ENCODE measurements around the gene ADM2.
"Not testable (repeated sequence)": the region's sequence is repeated elsewhere in the genome, so short reads cannot be mapped to it uniquely, and the experiment has no call there.

Gene ADM2, protein sequence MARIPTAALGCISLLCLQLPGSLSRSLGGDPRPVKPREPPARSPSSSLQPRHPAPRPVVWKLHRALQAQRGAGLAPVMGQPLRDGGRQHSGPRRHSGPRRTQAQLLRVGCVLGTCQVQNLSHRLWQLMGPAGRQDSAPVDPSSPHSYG

DNA sequence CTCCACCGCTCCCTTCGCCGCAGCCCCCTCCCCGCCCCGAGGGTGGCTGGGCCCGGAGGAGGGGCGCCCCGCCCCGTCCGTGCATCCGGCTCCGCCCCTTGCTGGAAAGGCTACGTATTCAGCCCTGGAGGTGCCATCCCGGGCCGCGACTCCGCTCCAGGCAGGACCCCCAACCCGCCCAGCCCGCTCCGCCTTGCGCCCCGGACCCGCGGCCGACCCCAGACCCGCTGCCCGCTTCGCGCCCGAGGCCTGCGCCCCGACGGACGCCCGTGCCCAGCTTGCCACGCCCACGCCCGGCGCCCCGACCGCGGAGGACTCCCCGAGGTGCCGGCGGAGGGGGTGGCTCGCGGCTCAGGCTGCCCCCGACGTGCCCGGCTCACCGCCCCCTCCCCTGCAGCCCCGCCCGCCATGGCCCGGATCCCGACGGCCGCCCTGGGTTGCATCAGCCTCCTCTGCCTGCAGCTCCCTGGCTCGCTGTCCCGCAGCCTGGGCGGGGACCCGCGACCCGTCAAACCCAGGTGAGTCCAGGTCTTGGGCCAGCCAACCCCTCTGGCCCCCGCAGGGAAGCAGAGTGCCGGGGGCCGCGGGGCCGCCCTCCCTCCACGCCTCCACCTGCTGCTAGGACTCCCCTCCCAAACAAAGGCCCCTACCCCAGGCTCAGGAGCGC lies at the start of gene ADM2:
TSS of gene ADM2 (plus strand) at position 104 of the 667 bp plus-strand sequence. CDS start at position 409, 305 bp downstream.
- DNase-seq (ENCODE audit: low read depth) = no peak

DNA sequence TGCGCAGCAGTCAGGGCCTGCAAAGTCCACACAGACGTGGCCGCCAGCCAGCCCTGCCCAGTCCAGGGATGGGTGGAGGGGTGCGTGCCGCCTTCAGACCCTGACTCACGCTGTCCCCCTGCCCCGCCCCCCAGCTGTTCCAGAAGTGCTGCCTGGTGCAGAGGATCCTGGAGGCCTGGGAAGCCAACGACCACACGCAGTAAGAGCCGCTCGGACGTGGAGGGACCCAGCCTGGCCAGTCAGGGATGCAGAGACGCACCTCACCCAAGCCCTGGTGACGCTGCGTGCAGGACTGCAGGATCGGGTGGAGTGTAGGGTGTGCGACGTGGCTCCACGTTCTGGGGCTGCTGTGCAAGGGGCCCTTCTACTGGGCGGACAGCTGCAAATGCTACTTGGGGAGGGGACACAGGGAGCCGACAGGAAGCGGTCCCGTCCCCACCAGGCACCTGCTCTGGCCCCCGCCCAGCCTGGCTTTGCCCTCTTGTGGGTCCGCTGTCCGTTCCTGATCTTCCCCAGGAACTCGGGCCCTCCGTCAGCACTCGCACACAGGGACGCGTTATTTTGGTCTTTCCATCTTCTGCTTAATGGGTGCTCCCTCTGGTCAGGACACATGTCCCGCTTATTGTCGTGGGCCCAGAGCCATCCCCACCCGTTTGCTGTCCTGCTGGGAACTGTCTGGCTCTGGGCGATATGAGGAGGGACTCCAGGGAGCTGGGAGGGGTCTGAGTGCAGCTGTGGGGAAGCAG lies 49.0 kb upstream of the ADM2 start:
- no peak for DNase-seq (ENCODE audit: low read depth)

DNA sequence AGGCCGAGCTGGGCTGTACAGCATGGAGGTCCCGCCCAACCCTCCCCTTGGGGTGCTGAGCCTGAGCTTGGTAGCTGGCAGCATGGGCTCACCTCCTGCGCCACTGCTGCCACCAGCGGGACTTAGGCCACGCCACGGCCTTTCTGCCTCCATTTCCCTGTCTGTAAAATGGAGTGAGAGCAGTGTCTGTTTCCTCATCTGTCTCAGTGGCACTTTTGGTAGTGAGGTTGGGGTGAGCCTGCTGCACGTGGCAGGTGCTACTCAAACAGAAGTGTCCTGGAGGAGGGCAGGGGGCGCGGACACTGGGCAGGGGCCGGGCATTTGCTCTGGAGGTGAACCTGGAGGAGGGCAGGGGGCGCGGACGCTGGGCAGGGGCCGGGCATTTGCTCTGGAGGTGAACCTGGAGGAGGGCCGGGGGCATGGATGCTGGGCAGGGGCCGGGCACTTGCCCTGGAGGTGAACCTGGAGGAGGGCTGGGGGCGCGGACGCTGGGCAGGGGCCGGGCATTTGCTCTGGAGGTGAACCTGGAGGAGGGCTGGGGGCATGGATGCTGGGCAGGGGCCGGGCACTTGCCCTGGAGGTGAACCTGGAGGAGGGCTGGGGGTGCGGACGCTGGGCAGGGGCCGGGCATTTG lies 48.3 kb upstream of the ADM2 start:
- not testable (repeated sequence) for DNase-seq (ENCODE audit: low read depth)

DNA sequence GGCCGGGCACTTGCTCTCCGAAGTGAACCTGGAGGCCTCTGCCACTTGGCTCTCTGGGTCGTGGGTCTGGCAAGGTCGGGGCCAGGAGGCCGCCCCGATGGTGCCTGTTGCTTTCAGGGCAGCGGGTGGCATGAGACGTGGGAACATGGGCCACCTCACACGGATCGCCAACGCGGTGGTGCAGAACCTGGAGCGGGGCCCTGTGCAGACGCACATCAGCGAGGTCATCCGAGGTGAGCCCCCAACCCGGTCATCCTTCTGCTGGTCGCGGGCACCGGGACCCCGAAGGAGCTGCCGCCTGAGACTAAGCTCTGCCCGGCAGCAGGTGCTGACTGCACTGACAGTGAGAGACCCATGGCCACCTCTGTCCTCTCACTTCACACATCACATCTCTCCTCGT lies 46.5 kb upstream of the ADM2 start:
- no peak for DNase-seq (ENCODE audit: low read depth)

DNA sequence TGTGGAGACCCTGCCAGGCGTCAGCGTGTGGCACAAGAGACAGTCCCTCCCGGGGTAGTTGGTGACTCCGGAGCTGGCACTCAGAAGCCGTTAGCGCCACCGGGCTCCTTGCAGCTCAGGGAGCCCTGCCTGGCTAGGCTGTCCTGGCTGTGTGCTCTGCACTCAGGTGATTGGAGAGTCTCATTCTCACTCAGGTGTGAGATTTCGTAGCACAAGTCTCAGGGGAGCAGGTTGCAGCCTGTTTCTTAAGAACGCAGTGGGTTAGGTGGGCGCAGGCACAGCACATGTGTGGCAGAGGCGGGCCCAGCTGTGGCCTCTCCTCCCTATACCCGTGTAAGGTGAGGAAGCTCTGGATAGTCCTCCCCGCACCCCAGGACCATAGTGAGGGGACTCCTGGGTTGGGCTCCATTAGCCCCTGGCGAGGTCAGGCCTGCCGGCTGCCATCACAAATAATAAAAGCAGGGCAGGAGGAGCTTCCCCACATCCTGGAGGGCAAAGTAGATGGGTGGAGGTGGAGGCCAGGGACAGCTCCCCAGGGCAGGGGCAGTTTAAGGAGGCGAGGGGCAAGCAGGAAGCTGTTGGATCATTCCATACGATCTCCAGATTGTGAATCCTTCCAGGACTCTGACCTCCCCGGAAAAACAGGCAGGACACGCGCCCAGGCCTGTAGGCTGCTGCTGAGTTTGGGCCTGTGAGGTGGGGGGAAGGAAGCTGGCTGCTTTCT lies 45.9 kb upstream of the ADM2 start:
- DNase-seq (ENCODE audit: low read depth) = no peak

DNA sequence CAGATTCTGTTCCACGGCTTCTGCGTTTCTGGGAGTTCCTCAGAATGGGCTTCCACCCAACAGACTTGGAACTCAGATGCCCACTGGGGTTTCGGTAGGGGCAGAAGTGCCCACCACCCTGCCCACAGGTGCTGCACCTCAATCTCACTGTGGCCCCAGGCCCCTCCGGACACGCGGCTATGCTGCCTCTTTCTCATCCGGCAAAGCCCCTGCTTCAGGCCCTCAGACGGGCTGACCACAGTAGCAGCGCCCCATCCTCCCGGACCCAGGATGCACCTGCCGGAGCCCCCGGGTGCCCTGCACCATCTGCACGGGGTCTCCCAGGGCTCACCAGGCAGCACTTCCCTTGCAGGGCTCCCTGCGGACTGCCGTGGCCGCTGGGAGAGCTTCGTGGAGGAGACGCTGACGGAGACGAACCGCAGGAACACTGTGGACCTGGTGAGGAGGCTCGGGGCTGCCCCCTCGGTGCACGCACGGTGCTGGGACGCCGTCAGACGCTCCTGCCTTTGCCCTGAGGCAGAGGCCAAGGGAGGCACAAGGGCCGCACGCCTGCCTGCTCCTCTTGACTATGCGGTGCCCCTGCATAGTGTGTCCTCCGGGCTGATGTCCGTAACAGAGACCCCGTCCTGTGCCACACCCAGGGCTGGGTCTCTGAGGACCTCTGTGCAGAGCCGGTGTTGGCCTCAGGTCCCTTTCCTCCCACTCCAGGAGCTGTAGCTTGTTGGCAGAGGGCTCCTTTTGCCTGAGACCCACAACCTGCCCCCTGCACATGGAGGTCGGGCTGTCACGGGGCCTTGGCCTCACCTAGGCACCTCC lies 45.1 kb upstream of the ADM2 start:
- DNase-seq (ENCODE audit: low read depth) = no peak

DNA sequence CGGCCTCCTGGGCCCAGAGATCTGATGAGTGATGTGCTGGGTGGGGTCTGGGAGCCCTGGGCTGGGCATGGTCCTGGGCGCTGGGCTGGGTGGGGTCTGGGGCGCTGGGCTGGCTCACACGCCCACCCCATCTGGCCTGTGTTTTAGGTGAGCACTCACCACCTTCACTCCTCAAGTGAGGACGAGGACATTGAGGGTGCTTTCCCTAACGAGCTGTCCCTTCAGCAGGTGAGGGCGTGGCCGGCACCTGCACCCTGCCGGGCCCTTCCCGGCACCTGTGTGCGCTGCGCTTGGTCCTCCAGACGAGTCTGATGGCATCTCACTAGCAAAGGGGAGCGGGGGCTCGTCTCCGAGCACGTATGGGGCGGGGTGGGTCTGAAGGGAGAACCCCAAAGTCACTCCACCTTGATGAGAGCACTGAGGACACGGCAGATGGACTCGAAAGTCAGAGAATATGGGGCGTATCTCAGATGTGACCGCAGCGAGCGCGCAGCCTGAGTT lies 44.5 kb upstream of the ADM2 start:
- DNase-seq (ENCODE audit: low read depth) = no peak

DNA sequence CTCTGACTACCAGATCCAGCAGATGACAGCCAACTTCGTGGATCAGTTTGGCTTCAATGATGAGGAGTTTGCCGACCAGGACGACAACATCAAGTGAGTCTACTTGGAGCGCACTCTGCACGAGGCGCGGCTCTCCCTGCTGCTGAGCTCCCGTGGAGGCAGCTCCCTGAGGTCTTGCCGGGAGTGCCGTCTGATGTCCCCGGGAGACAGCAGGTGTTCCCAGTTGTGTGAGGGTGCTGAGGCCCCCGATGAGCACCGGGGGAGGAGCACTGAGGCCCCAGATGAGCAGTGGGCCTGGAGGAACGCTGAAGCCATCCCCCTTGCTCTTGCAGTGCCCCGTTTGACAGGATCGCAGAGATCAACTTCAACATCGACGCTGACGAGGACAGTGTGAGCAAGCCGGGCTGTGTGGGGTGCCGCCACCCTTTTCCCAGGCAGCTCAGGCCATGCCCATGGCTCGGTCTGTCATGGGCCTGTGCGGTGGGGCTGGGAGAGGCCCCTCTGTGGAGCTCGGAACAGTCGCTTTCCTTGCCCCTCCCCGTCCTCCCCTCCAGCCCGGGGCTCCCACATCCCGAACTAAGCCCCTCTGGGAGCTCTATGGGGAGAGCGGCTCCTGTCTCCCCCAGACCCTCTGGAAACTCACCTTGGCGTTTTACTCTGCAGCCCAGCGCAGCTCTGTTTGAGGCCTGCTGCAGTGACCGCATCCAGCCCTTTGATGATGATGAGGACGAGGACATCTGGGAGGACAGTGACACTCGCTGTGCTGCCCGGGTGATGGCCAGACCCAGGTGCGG lies 43.6 kb upstream of the ADM2 start:
- no peak for DNase-seq (ENCODE audit: low read depth)

DNA sequence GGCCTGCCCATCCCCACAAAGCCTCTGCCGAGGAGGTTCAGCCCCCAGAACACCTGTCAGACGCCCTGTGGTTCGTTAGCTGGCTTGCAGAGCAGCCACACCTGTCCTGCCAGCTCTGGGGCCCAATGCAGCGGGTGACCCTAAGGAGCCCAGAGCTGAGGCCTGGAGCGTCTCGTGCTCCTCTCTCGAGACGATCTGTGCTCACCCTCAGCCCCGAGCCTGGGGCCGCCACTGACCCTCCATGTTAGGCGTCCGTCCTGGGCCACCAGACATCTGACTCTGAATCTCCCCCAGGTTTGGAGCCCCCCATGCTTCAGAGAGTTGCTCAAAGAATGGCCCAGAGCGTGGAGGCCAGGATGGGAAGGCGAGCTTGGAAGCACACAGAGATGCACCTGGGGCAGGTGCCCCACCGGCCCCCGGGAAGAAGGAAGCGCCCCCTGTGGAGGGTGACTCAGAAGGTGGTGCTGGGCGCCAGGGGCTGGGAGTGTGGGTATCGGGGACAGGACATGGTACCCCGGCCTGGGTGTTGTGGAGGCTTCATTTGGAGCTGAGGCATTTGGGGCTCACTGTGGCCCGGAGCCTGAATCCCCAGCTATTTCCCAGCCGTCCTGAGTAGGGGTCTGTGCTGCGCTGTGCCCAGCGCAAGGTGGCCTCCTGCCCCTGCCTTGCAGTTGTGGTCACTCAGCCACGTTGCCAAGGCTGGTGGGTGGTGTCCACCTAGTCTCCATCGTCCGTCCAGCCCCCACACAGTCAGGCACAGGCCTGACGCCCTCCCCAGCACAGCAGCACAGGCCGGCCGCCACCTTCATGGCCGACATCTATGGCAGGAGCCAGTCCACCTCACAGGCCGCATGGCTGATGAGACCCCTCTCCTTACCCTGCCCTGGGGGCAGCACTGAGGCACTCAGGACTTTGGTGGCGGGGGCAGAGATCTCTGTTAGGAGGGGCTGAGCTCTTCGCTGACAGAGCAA lies 42.8 kb upstream of the ADM2 start:
- DNase-seq (ENCODE audit: low read depth) = no peak

DNA sequence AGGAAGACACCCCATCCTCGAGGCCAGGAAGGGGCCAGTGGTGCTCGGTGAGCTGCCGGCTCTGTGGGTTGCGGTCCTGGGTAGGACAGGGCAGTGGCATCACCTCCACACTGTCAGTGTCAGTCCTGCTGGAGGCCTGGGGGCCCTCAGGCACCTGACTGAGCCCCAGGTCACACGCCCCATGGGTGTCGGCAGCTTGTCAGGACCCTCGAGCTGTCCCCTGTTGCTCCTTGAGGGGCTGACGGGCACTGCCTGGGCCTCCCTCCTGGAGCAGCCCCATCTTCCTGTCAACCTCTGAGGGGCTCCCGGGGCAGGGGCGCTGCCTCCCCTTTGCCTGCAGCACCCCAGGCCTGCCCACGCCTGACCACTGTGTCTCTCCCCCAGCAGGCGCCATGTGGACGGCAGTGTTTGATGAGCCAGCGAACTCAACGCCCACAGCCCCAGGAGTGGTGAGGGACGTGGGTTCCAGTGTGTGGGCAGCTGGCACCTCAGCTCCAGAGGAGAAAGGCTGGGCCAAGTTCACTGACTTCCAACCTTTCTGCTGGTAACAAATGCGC lies 42.0 kb upstream of the ADM2 start:
- no peak for DNase-seq (ENCODE audit: low read depth)

DNA sequence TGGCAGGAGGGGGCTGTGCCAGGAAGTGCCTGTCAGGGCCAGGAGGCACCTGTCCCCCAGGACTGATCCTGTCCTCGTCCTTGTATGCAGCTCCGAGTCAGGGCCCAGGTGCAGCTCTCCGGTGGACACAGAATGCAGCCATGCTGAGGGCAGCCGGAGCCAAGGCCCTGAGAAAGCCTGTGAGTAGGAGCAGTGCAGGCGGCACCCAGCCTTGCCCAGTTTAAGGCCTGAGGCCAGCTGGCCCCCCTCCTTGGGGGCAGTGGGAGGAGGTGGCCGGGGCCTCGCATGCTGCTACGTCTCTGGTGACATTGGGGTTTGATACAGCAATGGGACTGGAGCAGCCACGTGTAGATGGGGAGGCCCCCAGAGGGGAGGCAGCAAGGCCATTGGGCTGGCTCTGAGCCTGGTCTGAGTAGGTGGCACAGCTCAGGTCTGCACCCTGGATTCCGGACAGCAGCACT lies 41.4 kb upstream of the ADM2 start:
- no peak for DNase-seq (ENCODE audit: low read depth)

DNA sequence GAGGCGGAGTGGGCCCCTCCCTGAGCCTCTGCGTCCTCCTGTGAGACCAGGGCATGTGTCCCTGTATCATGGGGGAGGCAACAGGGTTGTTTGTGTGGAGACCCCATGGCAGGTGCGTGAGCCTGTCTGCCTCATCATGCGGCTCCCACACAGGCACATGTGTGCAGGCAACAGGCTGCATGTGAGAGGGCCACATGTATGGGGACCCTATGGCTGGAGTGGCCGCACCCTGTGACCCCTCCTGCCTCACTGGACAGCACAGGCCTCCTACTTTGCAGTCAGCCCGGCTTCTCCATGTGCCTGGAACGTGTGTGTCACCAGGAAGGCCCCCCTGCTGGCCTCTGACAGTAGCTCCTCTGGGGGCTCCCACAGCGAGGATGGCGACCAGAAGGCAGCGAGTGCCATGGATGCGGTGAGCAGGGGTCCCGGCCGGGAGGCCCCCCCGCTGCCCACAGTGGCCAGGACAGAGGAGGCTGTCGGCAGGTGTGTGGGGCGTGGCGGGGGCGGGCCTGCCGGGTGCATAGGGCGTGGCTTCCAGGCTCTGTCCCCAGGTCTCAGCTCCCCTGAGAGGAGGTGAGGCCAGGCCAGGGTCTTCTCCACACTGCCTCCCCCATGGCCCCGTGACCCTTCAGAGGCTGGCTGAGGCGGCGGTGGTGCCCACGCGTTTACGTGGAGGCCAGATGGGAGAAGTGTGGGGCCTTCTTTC lies 40.6 kb upstream of the ADM2 start:
- no peak for DNase-seq (ENCODE audit: low read depth)

DNA sequence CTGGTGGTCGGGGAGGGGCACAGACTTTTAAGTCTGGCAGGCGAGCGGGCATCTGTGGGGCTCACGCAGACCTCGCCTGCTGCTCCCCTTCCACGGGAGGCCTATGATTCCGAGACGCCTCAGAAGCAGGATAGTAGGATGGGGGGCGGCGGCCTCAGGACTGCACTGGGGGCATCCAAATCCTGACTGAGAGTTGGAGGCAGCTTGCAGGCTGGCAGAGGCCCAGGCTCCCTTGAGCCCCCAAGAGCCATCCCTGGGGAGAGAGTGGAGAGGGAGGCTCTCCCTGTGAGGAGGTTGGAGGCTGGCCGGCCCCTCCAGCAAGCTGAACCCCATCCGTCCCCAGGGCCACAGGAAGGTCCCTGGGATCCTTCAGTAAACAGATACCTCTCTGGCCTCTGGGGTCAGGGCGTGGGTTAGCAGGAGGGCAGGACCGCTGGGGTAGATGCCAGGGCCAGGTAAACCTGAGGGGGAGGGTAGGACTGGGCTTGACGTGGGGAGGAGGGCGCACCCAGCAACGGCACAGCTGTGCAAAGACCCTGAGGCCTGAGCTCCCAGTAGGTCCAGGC lies 39.8 kb upstream of the ADM2 start:
- no peak for DNase-seq (ENCODE audit: low read depth)

DNA sequence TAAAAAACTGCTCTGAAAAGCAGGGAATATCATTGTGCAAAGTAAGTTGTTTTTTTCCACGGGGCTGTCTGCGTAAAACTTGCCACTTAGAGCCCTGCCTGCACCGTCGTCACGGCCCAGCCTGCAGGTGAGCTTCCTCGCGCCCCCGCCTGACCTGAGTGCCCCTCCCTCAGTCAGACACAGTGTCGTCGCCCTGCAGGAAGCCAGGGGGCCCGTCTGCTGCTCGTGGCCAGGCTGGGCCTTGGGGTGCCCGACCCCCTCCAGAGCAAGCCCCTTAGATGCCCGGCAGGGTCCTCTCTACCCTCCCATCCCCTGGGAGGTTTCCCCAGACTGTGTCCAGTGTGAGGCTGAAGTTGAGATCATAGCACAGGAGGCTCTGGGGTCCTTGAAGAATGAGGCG lies 38.1 kb upstream of the ADM2 start:
- DNase-seq (ENCODE audit: low read depth) = no peak

DNA sequence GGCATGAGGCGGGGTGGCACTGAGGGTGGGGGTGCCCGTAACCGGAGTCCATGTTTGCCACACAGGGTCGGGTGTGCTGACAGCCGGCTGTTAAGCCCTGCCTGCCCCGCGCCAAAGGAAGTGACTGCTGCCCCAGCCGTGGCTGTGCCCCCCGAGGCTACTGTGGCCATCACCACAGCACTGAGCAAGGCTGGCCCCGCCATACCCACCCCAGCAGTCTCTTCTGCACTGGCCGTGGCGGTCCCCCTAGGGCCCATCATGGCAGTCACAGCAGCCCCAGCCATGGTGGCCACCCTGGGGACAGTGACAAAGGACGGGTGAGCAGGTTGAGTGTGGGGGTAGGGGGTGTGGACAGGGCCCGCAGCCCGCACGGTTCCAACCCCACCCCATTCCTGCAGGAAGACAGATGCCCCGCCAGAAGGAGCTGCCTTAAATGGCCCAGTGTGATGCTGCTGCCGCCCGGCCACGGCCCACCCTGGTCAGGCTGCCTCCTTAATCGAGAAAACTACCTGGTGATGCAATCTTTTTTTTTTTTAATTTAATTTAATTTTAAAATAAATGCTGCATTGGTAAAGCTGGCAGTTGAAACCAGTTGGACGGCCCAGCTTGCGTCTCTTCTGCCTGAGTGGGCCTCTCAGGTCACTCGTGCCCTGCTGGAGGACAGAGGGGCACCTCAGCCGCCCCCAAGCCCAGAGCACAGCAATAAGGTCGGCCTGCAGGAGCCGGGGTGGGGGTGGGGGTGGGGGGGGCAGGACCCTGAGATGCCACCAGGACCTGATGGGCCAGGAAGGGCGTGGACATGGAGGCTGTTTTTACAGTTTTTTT lies 37.3 kb upstream of the ADM2 start:
- DNase-seq (ENCODE audit: low read depth) = no peak

DNA sequence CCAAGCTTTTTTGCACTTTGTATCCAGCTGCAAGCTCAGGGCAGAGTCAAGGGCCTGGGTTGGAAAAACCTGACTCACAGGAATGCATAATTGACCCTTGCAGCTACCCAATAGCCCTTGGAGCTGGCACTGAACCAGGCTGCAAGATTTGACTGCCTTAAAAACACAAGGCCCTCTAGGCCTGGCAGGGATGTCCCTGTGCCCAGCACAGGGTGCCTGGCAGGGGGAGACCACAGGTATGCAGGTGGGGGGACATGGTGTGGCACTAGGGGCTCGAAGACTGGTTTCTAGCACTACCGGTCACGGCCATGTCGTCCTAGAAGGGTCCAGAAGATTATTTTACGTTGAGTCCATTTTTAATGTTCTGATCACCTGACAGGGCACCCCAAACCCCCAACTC lies 36.7 kb upstream of the ADM2 start:
- peak; percentile 79 for DNase-seq (ENCODE audit: low read depth)
